Measurements from ENCODE around the gene STK32C. TPM values are rescaled to one million over a fixed set of nuclear protein-coding genes. Genes with fewer than 3 reads are reported as not detected.
"Not testable (repeated sequence)": the region's sequence is repeated elsewhere in the genome, so short reads cannot be mapped to it uniquely, and the experiment has no call there.

Gene STK32C
- total RNA-seq, 6 experiments from 2014 or later: 1.6 to 3.5 (median 2.1) TPM

- TF ChIP-seq POLR2A (IDR thresholded peaks at IDR 0.05): no peak
- TF ChIP-seq CTCF (IDR thresholded peaks at IDR 0.05): no peak
- no peak for ATAC-seq
- intact Hi-C loops (cut with DNase I): no loop called here
- no peak overlapping the region for H3K27ac ChIP-seq
- H3K36me3 ChIP-seq: no peaks in the 10 kb centered on the region
- DNase-seq: no peak
- H3K4me3 ChIP-seq: no peak overlapping the region
- no peaks in the 10 kb centered on the region for H3K9me3 ChIP-seq
- WGBS (ENCODE audit: insufficient coverage, low coverage, low lambda C conversion rate, missing lambda C conversion rate): 82% methylated on average over 5 of the region's 5 CpGs
- no peaks in the 10 kb centered on the region for H3K4me1 ChIP-seq
- no peaks in the 10 kb centered on the region for H3K27me3 ChIP-seq
These were observed 8.4 kb upstream of the STK32C start for GRCh38 chr10:132316133-132316532.

- intact Hi-C loops (cut with DNase I); H3K27ac ChIP-seq; H3K4me3 ChIP-seq; H3K27me3 ChIP-seq; ATAC-seq; H3K4me1 ChIP-seq; DNase-seq; H3K36me3 ChIP-seq; H3K9me3 ChIP-seq: not testable (repeated sequence)
- WGBS (ENCODE audit: insufficient coverage, low coverage, low lambda C conversion rate, missing lambda C conversion rate): 90% methylated on average over 4 of the region's 8 CpGs
These were observed 7.1 kb upstream of the STK32C start for GRCh38 chr10:132314881-132315280.

- intact Hi-C loops (cut with DNase I): no loop called here
- H3K4me1 ChIP-seq: no peaks in the 10 kb centered on the region
- H3K27ac ChIP-seq: no peak overlapping the region
- 98% methylated on average over 4 of the region's 4 CpGs for WGBS (ENCODE audit: insufficient coverage, low coverage, low lambda C conversion rate, missing lambda C conversion rate)
- no peaks in the 10 kb centered on the region for H3K27me3 ChIP-seq
- TF ChIP-seq CTCF (IDR thresholded peaks at IDR 0.05): no peak
- TF ChIP-seq POLR2A (IDR thresholded peaks at IDR 0.05): no peak
- no peaks in the 10 kb centered on the region for H3K9me3 ChIP-seq
- DNase-seq (no peak), ATAC-seq (no peak)
- no peak overlapping the region for H3K4me3 ChIP-seq
- no peaks in the 10 kb centered on the region for H3K36me3 ChIP-seq
These were observed 6.6 kb upstream of the STK32C start for GRCh38 chr10:132314336-132314735.

GRCh38 chr10:132313865-132314264, 6.1 kb upstream of the STK32C start:
- Histone ChIP-seq H3K27me3 (no peaks in the 10 kb centered on the region), H3K36me3 (no peaks in the 10 kb centered on the region), H3K9me3 (no peaks in the 10 kb centered on the region), H3K27ac (no peak overlapping the region), H3K4me1 (peaks cover 0 to under 1% (median 0%) of the 10 kb centered on the region in 4 donors), H3K4me3 (no peak overlapping the region)
- ATAC-seq (no peak), DNase-seq (no peak)
- intact Hi-C loops (cut with DNase I): no loop called here
- WGBS (ENCODE audit: insufficient coverage, low coverage, low lambda C conversion rate, missing lambda C conversion rate): 86% methylated on average over 2 of the region's 6 CpGs
- TF ChIP-seq CTCF (IDR thresholded peaks at IDR 0.05) (no peak), POLR2A (IDR thresholded peaks at IDR 0.05) (no peak)

- DNase-seq (no peak), ATAC-seq (no peak)
- H3K36me3 ChIP-seq: no peaks in the 10 kb centered on the region
- no peaks in the 10 kb centered on the region for H3K9me3 ChIP-seq
- 72% methylated on average over 7 of the region's 12 CpGs for WGBS (ENCODE audit: insufficient coverage, low coverage, low lambda C conversion rate, missing lambda C conversion rate)
- no peak overlapping the region for H3K4me3 ChIP-seq
- TF ChIP-seq CTCF (IDR thresholded peaks at IDR 0.05) (no peak), POLR2A (IDR thresholded peaks at IDR 0.05) (no peak)
- intact Hi-C loops (cut with DNase I): no loop called here
- no peak overlapping the region for H3K27ac ChIP-seq
- H3K4me1 ChIP-seq: peaks cover 0 to 6% (median 0%) of the 10 kb centered on the region in 4 donors
- no peaks in the 10 kb centered on the region for H3K27me3 ChIP-seq
These were observed 5.6 kb upstream of the STK32C start for GRCh38 chr10:132313305-132313704.

Measured in right lobe of liver (tissue), 6 donors.